Measurements from ENCODE around the gene HOXA4. TPM values are rescaled to one million over a fixed set of nuclear protein-coding genes. Genes with fewer than 3 reads are reported as not detected.

Gene HOXA4
- total and polyA plus RNA-seq, 10 of the 15 experiments (the other 5 are each of a cell fraction or from before 2014, with no cell fraction given): 0.07 TPM; not detected in 9

- H3K9ac ChIP-seq (ENCODE audit: control insufficient read depth, insufficient read depth, low read length): no peak overlapping the region
- RAD21 ChIA-PET (ENCODE audit: unreplicated experiment): interaction anchor here (1.4 kb wide), 1 partner anchor 261 kb away, joined by 3 read pairs; no protein-coding TSS in a partner anchor
- no peak for DNase-seq (ENCODE audit: low read depth, low spot score)
- POLR2A ChIA-PET: no interaction called here
- intact Hi-C loops (cut with micrococcal nuclease; ENCODE audit: unreplicated experiment): no loop called here
- SMC1A ChIA-PET (ENCODE audit: uncharacterized antibody, unreplicated experiment): no interaction called here
- H3K9me3 ChIP-seq (replicated peaks; ENCODE audit: control insufficient read depth, insufficient read depth, low read length): no peaks in the 10 kb centered on the region
- H3K4me3 ChIP-seq: no peak overlapping the region
- no peaks in the 10 kb centered on the region for H3K36me3 ChIP-seq (ENCODE audit: control insufficient read depth in 2 of 2, insufficient read depth in 2 of 2, low read length in 1 of 2)
- H3K27me3 ChIP-seq (replicated peaks in 1 of 2; ENCODE audit: control insufficient read depth in 2 of 2, insufficient read depth in 2 of 2, low read length in 1 of 2): no peaks in the 10 kb centered on the region
- H3K79me2 ChIP-seq (ENCODE audit: control insufficient read depth, insufficient read depth, low read length): no peaks in the 10 kb centered on the region
- H3K27ac ChIP-seq (ENCODE audit: control insufficient read depth, insufficient read depth): no peak overlapping the region
- TF ChIP-seq TCF3 (IDR thresholded peaks at IDR 0.05; ENCODE audit: borderline replicate concordance, insufficient read depth, low read depth, low read length) (no peak), CBX5 (IDR thresholded peaks at IDR 0.05; ENCODE audit: low read depth) (no peak), CUX1 (IDR thresholded peaks at IDR 0.05; ENCODE audit: insufficient replicate concordance, low read depth, low read length) (no peak), STAT1 (conservative IDR thresholded peaks at IDR 0.05) (no peak), ZNF592 (IDR thresholded peaks at IDR 0.05) (no peak), BMI1 (IDR thresholded peaks at IDR 0.05; ENCODE audit: borderline replicate concordance) (no peak), E2F4 (IDR thresholded peaks at IDR 0.05; ENCODE audit: low read depth, low read length) (no peak), IRF5 (IDR thresholded peaks at IDR 0.05; ENCODE audit: borderline replicate concordance) (no peak)
- 76% methylated on average over 45 of the region's 45 CpGs for WGBS (ENCODE audit: insufficient coverage, insufficient replicate concordance, low lambda C conversion rate, missing lambda C conversion rate)
- no TSS peak for BruUV-seq (replicated peaks)
- H4K20me1 ChIP-seq (ENCODE audit: control insufficient read depth, insufficient read depth): no peaks in the 10 kb centered on the region; the same call in 1 of the 2 replicates
- no peak for ATAC-seq
- H3K4me1 ChIP-seq (ENCODE audit: control insufficient read depth, insufficient read depth, low read length): no peaks in the 10 kb centered on the region
- in situ Hi-C loops (cut with MboI): no loop called here
- H2AFZ ChIP-seq (ENCODE audit: control insufficient read depth, low read depth, low read length): no peak overlapping the region
- no peak overlapping the region for H3K4me2 ChIP-seq (ENCODE audit: control insufficient read depth, insufficient read depth)
- FAIRE-seq: no peak
- CTCF ChIA-PET: no interaction called here
Measured at GRCh38 chr7:27115221-27116026, 15.1 kb downstream of the HOXA4 start.
